PC-9 (cell line): ENCODE results near the gene ZNF580.

ENCODE experiments used
- CTCF ChIP-seq: fragments of 200-600 bp; sonication (generic); conservative IDR thresholded peaks from 2 replicates; pipeline ENCODE4 v1.6.1; 2017; ENCODE audit warnings: mixed run types, antibody characterized with exemption, mild to moderate bottlenecking, moderate library complexity
- EZH2 ChIP-seq: fragments of 200-600 bp; sonication (generic); IDR thresholded peaks from 2 replicates; pipeline ENCODE4 v1.8.0; 2017; ENCODE audit warnings: antibody characterized with exemption, low read depth

GRCh38 chr19:55642153-55643002 is 1.6 kb downstream of the ZNF580 start:
- TF ChIP-seq CTCF (no peak), EZH2 (no peak)
